ENCODE data around the gene GTF2E1.
"Not testable (repeated sequence)": the region's sequence is repeated elsewhere in the genome, so short reads cannot be mapped to it uniquely, and the experiment has no call there.

The GTF2E1 gene

GRCh38 chr3:120742198-120742848 is at the start of gene GTF2E1, which contains the start of gene RABL3:
GTF2E1 (plus strand) TSS chr3:120742744; CDS start chr3:120750553, 7,809 bp downstream.
RABL3 (minus strand) TSS chr3:120742516; CDS start chr3:120742507, 9 bp downstream.
- DNase-seq (ENCODE audit: low read depth) = peak; percentile 90

- DNase-seq (ENCODE audit: low read depth) = no peak
Measured at GRCh38 chr3:120693439-120694171, 48.9 kb upstream of the GTF2E1 start.

- no peak for DNase-seq (ENCODE audit: low read depth)
Measured at GRCh38 chr3:120699333-120699732, 43.2 kb upstream of the GTF2E1 start.

GRCh38 chr3:120705884-120706582 is 36.5 kb upstream of the GTF2E1 start:
- no peak for DNase-seq (ENCODE audit: low read depth)

- no peak for DNase-seq (ENCODE audit: low read depth)
Measured at GRCh38 chr3:120706950-120707349, 35.6 kb upstream of the GTF2E1 start.

- DNase-seq (ENCODE audit: low read depth) = no peak
Measured at GRCh38 chr3:120708408-120708807, 34.1 kb upstream of the GTF2E1 start.

- no peak for DNase-seq (ENCODE audit: low read depth)
Measured at GRCh38 chr3:120710369-120710768, 32.2 kb upstream of the GTF2E1 start.

- no peak for DNase-seq (ENCODE audit: low read depth)
Measured at GRCh38 chr3:120713262-120713661, 29.3 kb upstream of the GTF2E1 start.

GRCh38 chr3:120719167-120719834 is 23.2 kb upstream of the GTF2E1 start:
- not testable (repeated sequence) for DNase-seq (ENCODE audit: low read depth)

GRCh38 chr3:120726791-120727190 is 15.8 kb upstream of the GTF2E1 start:
- no peak for DNase-seq (ENCODE audit: low read depth)

- DNase-seq (ENCODE audit: low read depth) = no peak
Measured at GRCh38 chr3:120730576-120731542, 11.7 kb upstream of the GTF2E1 start.

GRCh38 chr3:120738006-120738405 is 4.5 kb upstream of the GTF2E1 start:
- DNase-seq (ENCODE audit: low read depth) = not testable (repeated sequence)

- no peak for DNase-seq (ENCODE audit: low read depth)
Measured at GRCh38 chr3:120741320-120741719, 1.2 kb upstream of the GTF2E1 start.

- DNase-seq (ENCODE audit: low read depth) = no peak
Measured at GRCh38 chr3:120741837-120742197, 727 bp upstream of the GTF2E1 start.

- DNase-seq (ENCODE audit: low read depth) = no peak
Measured at GRCh38 chr3:120742849-120743365, 363 bp downstream of the GTF2E1 start.

- no peak for DNase-seq (ENCODE audit: low read depth)
Measured at GRCh38 chr3:120743556-120744195, 1.1 kb downstream of the GTF2E1 start.

- DNase-seq (ENCODE audit: low read depth) = no peak
Measured at GRCh38 chr3:120745466-120745865, 2.9 kb downstream of the GTF2E1 start.

GRCh38 chr3:120749843-120750242 is 7.3 kb downstream of the GTF2E1 start:
- no peak for DNase-seq (ENCODE audit: low read depth)

GRCh38 chr3:120752230-120752629 is 9.7 kb downstream of the GTF2E1 start:
- no peak for DNase-seq (ENCODE audit: low read depth)

- DNase-seq (ENCODE audit: low read depth) = no peak
Measured at GRCh38 chr3:120752865-120753264, 10.3 kb downstream of the GTF2E1 start.
